NCI-H2196 (cell line): Measurements from ENCODE around the gene GRID1.
"Not testable (repeated sequence)": the region's sequence is repeated elsewhere in the genome, so short reads cannot be mapped to it uniquely, and the experiment has no call there.

Experiments used
- DNase-seq: peaks from one replicate; lab custom pipeline; 2025; ENCODE audit not compliant: unreplicated experiment; lab: John Stamatoyannopoulos, UW

The GRID1 gene

DNA sequence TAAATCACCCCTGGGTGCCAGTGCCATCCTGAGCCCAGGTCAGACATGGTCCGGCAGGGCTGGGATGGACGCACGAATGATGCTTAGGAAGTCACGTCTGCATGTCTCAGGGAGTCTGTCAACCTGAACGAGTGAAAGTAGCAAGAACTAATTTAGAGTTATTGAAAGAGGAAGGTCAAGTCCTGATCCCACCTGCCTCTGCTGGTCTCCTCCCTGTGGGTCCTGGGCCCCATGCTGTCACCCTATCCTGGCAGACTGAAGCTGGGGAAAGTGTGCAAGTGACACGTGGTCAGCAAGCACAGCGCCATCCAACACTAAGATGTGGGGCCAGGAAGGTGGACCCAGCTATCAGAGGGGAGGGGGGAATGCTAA is 26.1 kb upstream of the GRID1 start:
- DNase-seq, result no peak

GRCh38 chr10:86391986-86392722 is 25.6 kb upstream of the GRID1 start:
- no peak for DNase-seq

GRCh38 chr10:86391236-86391840 is 24.7 kb upstream of the GRID1 start:
- DNase-seq, result no peak

DNA sequence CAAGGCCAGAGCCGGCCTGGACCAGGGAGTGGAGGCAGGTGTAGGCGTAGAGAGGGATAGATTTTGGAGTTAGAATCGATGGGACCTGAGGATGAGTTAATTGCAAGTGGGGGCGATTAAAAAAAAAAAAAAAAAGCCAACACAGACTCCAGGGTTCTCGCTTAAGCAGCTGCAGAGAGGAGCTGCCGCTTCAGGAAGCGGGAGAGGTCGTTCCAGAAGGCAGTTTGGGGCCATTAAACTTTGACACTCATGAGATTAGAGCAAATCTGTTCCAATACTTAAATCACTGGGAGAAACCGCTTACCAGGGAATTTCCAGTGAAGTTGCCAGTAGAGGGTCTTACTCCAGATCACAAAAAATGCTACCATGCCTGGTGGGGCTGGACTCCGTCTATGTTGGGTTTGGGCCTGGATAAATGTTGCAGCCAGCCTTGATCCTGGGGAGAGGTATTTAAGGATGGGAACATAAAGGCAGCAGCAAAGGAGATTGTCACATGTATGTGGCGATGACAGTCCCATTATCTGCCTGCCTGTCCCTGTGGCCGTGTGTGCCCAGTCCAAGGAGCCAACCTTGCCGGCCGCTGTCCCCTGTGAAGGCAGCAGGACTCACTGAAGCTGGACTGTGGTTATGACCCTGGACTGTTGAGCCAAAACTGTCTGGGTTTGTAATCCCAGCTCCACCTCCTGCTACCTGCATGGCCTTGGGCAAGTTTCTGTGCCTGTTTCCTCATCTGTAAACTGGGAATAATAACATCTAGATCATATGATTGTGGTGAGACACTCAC is 23.9 kb upstream of the GRID1 start:
- DNase-seq, result no peak

DNA sequence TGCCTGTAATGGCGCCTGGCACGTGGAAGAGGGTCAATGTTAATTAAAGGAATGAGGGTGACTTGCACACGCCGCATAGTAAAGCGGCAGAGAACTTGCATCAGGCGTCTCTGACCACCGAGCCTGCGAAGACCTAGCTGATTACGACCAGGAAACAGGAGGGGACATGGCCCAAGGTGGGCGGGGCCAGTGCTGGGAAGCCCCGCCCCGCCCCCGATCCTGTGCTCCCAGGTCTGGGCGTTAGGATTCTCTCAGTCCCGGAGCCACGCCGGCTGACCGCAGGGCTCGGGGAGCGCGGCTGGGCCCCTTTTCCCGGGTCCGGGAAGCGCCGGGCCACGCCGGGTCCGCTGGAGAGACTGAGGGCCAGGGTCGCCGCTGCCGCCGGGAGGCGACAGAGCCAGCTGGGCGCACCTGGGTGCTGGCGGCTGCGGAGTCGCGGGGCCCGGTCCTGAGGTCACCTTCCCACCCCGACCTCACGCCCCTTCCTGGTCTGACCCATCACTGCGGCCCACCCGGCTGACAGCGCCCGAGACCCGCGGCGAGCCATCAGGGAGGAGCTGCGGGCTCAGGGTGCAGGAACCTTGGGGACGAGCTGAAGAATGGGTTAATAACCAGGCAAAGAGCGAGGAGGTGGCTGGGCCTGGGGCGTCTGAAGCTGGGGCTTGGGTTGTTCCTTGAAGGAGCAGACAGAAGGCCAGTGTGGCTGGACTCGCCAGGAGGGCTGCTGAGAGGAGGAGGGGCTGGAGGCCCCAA is 23.0 kb upstream of the GRID1 start:
- no peak for DNase-seq

- DNase-seq, result not testable (repeated sequence)
Observed at GRCh38 chr10:86389109-86389440, 22.5 kb upstream of the GRID1 start.

GRCh38 chr10:86388119-86388704 is 21.6 kb upstream of the GRID1 start:
- DNase-seq, result no peak

DNA sequence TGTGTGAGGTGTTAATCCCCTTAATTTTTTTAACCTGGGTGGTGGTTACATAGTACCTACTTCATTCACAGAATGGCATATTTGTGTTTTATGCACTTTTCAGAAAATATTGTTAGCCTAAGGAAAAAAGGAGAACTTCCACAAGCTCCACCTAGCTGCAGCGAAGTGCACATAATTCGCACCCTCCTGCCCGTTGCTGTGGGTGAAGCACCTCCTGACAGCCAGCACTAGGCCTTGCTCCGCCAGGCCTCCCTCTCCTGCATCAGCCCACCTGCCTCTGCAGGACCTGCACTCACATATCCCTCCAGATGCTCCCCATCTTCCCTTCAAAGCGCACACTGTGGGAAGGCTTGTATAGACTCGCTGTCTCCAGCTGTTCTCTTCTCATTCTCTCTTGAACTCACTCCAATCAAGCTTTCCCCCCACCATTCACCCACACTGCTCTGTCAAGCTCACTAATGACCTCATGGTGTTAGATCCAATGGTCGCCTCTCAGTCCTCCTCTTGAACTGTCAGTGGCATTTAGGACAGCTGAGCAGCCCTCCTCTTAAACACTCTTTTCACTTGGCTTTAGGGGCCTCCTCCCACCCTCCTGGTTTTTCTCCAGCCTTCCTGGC is 20.7 kb upstream of the GRID1 start:
- DNase-seq, result no peak

DNA sequence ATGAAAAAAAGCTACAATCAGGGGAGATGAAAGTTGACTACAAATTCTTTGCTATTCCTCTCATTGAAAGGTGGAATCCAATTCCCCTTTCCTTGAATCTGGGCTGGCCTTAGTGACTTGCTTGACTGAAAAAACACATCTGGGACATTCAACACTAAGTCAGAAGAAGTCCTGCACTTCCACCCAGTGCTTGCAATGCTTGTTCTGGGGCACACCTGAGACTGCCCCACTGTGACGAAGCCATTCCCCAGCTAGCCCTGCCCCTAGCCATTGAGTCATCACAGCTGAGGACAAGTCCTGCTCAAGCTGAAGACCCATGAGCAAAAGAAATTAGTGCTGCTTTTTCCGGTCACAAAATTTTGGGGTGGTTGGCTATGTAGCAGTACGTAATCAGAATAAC is 19.2 kb upstream of the GRID1 start:
- no peak for DNase-seq

GRCh38 chr10:86377797-86378146 is 11.2 kb upstream of the GRID1 start:
- no peak for DNase-seq

DNA sequence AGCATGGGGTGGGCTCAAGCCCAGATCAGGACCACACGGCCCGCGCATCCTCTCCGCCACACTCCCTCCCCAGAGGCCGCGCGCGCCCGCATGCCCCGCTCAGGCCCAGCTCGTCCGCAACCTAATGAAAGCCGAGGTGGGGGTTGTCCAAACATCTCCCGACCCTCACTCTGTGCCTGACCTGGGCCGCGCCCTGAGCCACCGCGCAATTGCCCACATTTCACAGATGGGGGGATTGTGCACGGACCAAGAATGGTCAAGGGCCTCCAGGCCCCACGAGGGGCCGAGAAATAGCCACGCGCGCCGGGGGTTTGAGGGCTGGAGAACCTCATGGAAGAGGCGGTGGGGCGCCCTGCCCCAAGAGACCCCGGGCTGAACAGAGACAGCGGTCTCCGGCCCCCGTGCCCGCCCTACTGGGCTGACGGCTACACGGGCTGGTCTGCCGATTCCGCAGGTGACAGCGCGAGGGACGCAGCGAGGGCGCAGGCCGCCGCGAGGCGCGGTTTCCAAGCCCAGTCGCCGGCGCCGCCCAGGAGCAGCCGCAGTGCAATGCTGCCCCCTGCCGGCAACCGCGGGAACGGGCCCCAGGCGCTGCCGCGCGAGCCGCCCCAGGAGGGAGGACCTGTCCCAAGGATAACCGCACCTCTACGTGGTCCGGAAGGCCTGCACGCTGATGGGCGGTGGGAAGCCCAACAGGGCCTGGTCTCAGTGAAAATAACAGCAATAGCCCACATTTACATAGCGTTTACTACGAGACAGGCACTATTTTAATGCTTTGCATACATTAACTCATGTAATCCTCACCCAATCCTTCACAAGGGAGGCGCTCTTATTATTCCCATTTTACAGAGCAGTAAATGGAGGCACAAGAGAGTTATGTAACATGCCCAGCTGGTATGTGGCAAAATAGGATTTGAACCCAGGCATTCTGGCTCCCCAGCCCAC is 10.5 kb upstream of the GRID1 start:
- peak; percentile 61 for DNase-seq

- DNase-seq, result no peak
Observed at GRCh38 chr10:86376403-86376802, 9.8 kb upstream of the GRID1 start.

DNA sequence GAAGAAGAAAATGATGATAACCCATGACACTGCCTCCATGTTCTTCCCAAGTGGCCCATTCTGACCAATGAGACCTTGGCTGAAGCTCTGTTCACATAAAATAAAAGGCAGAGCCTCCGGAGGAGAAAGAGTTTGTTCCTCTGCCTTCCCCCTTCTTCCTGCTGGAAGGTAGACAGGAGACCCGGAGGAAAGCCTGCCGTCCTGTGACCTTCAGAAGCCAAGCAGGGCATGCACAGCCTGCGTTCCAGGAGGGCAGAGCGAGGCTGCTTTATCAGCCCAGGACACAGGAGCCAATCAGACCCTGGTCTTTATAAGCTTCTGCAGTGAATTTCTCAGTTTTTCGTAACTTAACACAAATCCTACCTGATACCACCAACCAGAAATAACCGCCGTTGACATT is 8.6 kb upstream of the GRID1 start:
- no peak for DNase-seq

DNA sequence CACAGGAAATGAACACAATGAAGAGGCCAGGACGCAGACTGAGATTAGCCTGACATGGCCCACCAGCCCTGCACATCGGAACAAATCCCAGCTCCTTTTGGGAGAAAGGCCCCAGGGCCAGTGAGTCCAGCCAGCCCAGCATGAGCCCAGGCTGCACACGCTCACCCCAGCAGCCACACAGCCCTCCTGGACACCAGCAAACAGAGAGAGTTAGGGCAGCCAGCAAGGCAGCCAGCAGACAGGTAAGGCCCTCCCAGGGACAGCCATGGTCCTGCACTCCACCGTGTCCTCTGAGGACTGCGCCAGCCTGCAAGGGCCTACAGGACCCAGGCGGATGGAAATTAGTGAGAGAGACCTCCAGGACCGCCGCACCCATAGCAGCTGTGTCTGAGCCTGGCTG is 8.1 kb upstream of the GRID1 start:
- no peak for DNase-seq

DNA sequence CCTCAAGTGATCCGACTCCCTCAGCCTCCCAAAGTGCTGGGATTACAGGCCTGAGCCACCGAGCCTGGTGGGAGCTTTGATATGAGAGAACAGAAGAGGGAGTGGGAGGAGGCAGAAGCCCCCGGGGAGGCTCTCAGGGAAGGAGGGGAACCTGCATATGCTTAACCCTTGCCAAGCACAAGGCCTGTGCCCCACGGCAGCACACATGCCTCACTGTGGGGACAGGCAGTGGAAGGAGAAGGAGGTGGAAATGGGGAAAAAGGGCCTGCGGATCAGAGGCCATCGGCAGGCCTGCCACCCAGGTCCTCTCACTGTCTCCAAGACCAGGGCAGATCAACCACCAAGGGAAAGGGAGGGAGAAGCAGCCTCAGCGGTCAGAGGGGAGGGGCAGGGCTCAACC is 7.2 kb upstream of the GRID1 start:
- no peak for DNase-seq

DNA sequence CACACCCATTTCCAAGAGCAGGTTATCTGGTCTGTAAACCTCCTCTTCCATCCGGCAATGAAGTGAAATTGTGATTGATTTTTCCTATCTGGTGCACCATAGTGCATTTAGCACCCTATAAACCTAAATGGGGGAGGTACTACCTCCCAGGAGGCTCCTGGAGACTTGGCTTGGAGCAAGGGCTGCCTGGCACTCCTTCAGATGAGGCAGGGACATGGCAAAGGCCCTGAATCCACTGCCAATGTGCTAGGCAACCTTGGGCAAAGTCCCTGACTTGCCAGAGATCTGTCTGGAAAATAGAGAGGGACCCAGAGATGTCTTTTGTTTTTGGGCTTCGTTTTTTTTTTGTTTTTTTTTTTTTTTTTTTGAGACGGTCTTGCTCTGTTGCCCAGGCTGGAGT is 6.7 kb upstream of the GRID1 start:
- no peak for DNase-seq

GRCh38 chr10:86372784-86373239 is 6.2 kb upstream of the GRID1 start:
- no peak for DNase-seq

- no peak for DNase-seq
Observed at GRCh38 chr10:86372119-86372783, 5.7 kb upstream of the GRID1 start.

DNA sequence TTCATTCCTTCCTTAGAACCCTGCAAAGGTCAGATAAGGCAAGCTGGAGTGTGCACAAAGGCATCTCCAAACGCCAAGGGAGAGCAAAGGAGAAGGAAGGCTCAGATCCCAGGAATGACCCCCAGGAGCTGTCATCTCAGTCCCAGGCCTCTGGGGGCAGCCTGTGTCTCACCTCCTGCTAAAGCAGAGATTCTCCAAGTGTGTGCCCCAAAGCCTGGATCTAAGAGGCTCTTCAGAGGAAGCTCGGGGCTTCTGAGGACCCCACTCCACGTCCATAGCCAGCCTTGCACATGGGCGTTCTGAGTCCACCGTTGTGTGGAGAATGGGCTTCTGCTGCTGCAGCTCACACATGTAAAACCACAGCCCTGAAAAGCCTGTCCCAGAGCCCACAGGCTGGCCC is 5.1 kb upstream of the GRID1 start:
- DNase-seq, result no peak
